Mononuclear cell (primary cell): ENCODE results near the gene ELOVL3. TPM values are rescaled to one million over a fixed set of nuclear protein-coding genes. Genes with fewer than 3 reads are reported as not detected.
"Not testable (repeated sequence)": the region's sequence is repeated elsewhere in the genome, so short reads cannot be mapped to it uniquely, and the experiment has no call there.

Experiments used
- H3K27me3 ChIP-seq: 2 replicates; pipeline ENCODE4 v1.6.0; 2011; ENCODE audit warnings: low read length, control low read depth; ENCODE audit not compliant: insufficient read depth
- H3K4me1 ChIP-seq: 2 replicates; pipeline ENCODE4 v1.5.1; 2011; ENCODE audit warnings: mild to moderate bottlenecking, low read length, control low read depth; ENCODE audit not compliant: insufficient read depth
- H3K4me3 ChIP-seq: 2 replicates; pipeline ENCODE4 v1.5.1; 2011; ENCODE audit warnings: mild to moderate bottlenecking, low read length, moderate library complexity
- H3K9me3 ChIP-seq: 2 replicates; pipeline ENCODE4 v1.5.1; 2011; ENCODE audit warnings: low read depth, mild to moderate bottlenecking, control low read depth, low read length
- total RNA-seq: library from RNA; depleted of rRNA; stranded (reverse); fragments of >200 nt; gene quantifications from one replicate; pipeline ENCODE4 v1.2.3, GENCODE V29; 2012

ELOVL3 gene
- total RNA-seq, 1 donor: not detected

DNA sequence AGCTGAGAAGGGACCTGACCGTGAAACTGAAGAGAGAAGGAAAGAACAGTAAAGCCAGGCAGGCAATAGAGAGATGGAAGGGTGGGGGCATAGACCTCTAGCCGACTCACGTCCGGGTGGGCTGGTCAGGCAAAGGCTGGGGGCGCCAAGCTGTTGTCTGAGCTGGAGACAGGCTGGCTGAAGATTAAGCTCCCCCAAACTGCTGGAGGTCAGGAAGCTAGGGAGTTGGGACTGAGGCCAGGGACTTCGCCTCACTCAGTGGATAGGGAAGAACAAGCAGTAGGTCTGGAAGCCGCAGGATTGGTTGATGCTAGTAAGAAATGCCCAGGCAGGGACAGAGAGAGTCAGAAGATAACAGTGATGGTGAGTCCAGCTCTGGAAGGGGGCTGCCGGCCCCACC is 9.9 kb downstream of the ELOVL3 start:
- Histone ChIP-seq H3K4me1 (peaks cover 14% of the 10 kb centered on the region), H3K4me3 (no peak overlapping the region), H3K27me3 (peaks cover 51% of the 10 kb centered on the region), H3K9me3 (no peaks in the 10 kb centered on the region)

DNA sequence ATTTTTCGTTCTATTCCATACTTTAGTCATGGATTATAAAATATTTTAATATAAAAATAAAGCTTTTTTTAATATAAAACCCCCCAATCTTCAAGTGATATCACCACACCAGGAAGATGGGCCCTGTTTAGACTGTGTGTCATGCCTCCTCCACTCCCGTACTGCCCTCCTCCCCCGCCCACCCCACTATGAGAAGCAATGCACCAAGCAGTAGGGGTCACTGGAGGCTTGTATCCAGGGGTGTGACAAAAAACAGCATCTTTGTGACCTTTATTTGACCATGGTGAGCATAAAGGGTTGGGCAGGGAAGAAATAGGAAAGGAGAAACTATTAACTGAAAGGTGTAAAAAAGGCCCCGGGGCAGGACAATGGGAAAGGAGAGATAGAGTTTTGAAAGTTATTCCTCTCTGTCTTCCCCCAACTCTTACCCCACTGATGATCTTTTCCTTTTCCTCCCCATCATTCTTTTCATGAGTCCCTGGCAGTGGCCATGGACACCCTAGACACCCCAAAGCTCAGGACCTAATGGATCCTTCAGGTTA is 11.7 kb downstream of the ELOVL3 start:
- Histone ChIP-seq H3K4me3 (no peak overlapping the region), H3K27me3 (peaks cover 56% of the 10 kb centered on the region), H3K4me1 (peaks cover 19% of the 10 kb centered on the region), H3K9me3 (no peaks in the 10 kb centered on the region)

DNA sequence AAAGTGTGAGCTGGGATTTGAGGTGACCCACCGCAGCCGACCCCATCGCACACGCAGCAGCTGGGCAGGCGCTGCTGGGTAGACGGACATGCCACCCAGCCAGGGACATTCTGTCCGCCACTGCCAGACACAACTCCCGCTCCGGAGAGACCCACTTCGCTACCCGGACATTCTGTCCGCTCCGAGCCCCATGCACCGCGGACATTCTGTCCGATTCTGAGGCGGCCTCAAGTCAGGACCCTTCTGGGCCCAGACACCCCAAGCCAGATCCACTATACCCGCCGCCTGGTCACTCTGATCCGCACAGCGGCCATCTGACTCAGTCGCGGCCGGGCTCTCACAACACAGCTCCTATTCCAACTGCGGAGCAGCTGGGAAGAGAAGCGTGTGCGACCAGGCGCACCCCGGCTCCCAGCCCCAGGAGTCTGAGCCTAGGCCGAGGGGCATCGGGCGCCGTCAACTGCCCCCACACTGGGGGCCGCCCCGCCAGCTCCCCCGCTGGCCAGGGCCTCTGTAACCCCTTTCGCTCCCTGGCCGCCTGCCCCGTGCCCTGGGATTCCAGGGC is 14.4 kb downstream of the ELOVL3 start:
- H3K9me3 ChIP-seq: no peaks in the 10 kb centered on the region
- peaks cover 27% of the 10 kb centered on the region for H3K4me1 ChIP-seq
- peaks cover 47% of the 10 kb centered on the region for H3K27me3 ChIP-seq
- no peak overlapping the region for H3K4me3 ChIP-seq

DNA sequence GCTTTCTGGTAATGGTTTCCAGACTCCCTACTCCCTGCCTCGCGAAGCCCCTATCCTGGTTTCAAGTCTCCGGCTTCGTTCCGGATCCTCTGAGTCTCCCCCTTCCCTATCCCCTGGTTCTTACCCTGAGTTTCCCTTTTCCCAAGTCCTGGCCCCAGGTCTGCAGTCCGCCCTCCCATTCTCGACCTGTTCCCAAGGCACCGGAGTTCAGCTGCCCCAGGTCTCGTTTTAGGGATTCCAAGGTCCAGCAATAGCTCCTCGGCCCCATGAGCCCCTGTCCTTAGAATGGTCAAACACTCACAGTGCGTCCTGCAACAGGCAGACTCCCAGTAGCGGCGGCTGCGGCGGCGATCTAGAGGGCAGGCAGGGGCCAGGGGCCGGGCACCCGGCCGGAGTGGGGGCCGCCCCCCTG is 14.9 kb downstream of the ELOVL3 start:
- Histone ChIP-seq H3K9me3 (no peaks in the 10 kb centered on the region), H3K27me3 (peaks cover 44% of the 10 kb centered on the region), H3K4me1 (peaks cover 30% of the 10 kb centered on the region), H3K4me3 (no peak overlapping the region)

DNA sequence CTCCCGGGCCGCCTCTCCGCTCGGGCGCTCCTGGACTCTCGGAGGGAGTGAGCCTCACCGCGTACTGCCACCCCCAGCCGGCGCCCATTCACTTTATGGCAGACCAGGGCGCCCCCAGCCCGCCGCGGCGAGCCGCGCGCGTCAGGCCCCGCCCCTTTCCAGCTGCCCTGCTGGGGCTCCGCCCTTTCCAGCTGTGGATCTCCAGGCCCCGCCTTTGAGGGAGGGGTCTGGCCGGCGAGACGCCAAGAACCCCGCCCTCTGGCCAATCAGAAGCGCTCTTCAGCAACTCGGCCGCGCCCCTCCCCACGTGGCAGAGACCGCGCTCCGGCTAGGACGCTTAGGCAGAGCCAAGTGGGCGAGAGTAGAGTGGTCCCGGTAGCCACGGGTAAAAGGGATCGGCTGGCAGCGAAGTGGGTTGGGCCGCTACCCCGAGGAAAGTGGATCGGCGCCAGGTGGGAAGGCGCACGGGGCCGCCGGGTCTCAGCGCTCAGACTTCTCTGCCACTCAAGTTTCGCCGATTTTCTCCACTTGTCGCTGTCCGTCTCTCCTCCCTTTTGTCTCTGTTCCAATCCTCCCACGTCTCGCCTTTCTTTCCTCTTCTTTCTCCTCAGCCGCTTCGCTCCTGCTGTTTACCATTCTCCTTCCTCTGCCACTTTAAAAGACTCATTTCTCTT is 15.5 kb downstream of the ELOVL3 start, which contains the start of gene PITX3:
PITX3 (minus strand) TSS at position 69 of the 674 bp plus-strand sequence. CDS start 9,432 bp downstream, outside the sequence.
- Histone ChIP-seq H3K9me3 (no peaks in the 10 kb centered on the region), H3K27me3 (peaks cover 44% of the 10 kb centered on the region), H3K4me1 (peaks cover 35% of the 10 kb centered on the region)

DNA sequence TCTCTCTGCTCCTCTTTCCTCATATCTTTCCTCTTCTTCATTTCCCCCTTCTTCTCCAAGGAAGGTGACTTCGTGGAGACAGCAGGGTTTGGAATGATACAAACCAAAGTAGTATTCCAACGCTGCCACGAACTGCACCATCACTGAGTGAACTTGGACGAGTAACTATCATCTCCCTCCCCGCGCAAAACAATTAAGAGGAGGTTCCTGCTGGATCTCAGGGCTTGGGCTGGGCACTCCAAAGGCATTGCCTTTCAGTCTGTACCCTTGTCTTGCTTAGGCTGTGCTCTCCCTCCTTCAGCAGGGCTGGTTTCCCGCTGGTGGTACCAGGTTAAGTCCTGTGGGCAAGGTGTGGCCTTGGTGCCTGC is 16.0 kb downstream of the ELOVL3 start:
- Histone ChIP-seq H3K27me3 (peaks cover 44% of the 10 kb centered on the region), H3K4me3 (no peak overlapping the region), H3K9me3 (no peaks in the 10 kb centered on the region), H3K4me1 (peaks cover 41% of the 10 kb centered on the region)

More for the DNA sequence above, 15.5 kb downstream of the ELOVL3 start, which contains the start of gene PITX3:
- H3K4me3 ChIP-seq: peak within 1 kb of the TSS; percentile 15

DNA sequence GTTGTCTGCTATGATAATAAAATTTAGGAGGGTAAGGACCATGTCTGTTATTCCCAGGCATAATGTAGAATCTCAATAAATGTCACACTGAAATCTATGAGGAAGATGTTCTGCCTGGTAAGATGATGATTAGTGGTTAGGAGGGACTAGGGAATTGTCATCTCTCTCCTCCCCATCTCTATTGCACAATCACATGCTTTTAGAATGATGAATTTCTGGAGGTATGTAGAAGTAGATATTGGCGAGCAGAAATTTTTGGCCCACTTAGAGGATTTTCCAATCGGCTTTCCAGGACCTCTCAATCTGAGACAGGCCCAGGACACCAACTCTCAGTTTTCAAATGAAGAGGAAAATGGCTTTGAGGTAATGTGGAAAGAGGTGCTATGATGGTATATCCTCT is 17.2 kb downstream of the ELOVL3 start:
- Histone ChIP-seq H3K27me3 (peaks cover 38% of the 10 kb centered on the region), H3K4me1 (peaks cover 50% of the 10 kb centered on the region), H3K9me3 (no peaks in the 10 kb centered on the region), H3K4me3 (no peak overlapping the region)

DNA sequence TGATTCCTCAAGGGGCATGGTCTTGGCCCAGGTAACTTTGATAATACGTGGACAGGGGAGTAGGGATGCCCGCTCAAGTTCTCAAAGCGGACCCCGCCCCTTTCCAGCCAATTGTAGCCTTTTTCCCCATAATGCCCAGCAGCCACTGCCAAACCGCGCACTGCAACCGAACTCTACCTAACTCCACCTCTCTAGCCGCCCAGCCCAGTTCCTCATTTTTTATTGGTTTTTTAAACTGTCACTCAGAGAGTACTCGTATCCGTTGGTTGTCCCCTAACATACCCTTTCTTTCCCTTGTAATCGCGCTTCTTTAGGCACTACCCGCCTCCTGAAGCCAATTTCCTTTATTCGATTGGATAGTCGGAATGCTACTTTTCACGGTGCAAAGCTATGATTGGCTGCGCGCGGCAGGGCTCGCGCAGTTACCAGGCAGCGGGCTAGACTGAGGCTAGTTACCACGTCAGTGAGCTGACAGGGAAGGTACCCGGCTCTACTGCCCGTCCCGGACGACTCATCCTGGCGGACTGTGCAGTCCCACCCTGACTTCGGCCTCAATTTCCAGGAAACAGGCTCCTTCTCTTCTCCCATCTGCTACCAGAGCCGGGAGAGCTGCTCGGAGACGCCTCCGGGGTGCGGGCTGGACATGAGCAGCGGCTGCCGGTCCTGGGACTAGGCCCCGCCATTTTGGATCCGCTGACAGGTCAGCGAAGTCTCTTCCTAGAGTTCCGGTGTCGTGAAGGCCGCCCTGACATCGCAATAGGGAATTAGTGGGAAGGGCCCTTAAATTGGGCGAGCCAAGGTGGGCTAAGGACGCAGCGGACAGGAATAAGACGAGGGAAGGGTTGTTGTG is 19.2 kb downstream of the ELOVL3 start, which contains the start of gene GBF1:
GBF1 (plus strand) TSS at position 451 of the 850 bp plus-strand sequence. CDS start 13,407 bp downstream, outside the sequence.
- Histone ChIP-seq H3K4me3 (peak within 1 kb of the TSS; percentile 93), H3K27me3 (peaks cover 22% of the 10 kb centered on the region), H3K9me3 (no peaks in the 10 kb centered on the region), H3K4me1 (peaks cover 53% of the 10 kb centered on the region)

DNA sequence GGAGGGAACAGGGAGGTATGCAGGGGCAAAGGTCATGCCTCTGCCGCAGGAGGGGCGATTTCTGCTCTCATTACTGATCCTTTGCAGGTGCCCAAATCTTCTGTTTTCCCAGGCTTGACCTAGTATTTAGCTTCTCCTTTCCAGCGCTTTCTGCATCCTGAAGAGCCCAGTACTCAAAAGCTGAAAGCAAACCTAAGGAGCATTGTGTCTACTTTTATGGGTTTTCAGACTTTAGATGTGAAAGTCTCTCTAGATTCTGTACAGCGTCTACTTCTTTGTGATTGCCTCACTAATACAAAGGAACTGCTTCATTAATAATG is 19.8 kb downstream of the ELOVL3 start:
- H3K27me3 ChIP-seq: peaks cover 16% of the 10 kb centered on the region
- peaks cover 49% of the 10 kb centered on the region for H3K4me1 ChIP-seq
- no peaks in the 10 kb centered on the region for H3K9me3 ChIP-seq
- H3K4me3 ChIP-seq: peak overlapping the region; percentile 93

DNA sequence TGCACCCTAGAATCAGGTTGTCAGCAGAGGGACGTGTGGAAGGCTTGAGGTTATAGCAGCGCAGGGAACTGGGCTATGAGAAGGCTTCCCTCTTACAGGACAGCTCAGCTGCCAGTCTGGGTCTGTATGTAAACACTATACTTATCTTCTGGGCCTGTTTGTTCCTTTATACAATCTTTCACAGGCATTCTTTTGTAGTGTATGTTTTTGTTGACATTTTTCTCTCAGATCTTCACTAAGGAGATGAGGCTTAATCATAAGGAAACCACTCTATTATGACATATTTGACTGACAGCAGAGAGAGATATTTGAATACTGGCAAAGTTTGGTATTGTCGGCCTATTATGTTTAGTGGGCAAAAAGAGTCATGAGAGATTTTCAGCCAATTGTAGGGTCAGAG is 20.2 kb downstream of the ELOVL3 start:
- H3K4me3 ChIP-seq: peak overlapping the region; percentile 93
- peaks cover 46% of the 10 kb centered on the region for H3K4me1 ChIP-seq
- H3K9me3 ChIP-seq: no peaks in the 10 kb centered on the region
- H3K27me3 ChIP-seq: peaks cover 12% of the 10 kb centered on the region

DNA sequence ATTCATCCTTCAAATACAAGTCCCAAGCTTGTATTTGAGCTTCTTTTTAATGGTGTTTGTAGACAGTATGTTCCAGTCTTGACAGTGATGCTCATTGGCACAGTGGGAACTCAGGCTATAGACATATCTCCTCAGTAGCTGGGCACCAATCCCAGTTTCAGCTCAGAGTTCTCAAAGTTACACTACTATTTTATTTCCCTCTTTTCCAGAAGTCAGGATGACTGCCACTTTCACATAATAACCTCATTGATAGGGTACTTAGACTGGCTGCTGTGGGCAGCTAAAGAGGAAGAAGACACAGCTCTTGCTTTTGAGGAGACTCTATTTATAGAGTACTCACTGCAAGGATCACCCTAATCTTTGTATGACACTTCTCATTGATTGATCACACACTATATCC is 21.6 kb downstream of the ELOVL3 start:
- H3K4me1 ChIP-seq: peaks cover 34% of the 10 kb centered on the region
- H3K4me3 ChIP-seq: no peak overlapping the region
- no peaks in the 10 kb centered on the region for H3K27me3 ChIP-seq
- no peaks in the 10 kb centered on the region for H3K9me3 ChIP-seq

DNA sequence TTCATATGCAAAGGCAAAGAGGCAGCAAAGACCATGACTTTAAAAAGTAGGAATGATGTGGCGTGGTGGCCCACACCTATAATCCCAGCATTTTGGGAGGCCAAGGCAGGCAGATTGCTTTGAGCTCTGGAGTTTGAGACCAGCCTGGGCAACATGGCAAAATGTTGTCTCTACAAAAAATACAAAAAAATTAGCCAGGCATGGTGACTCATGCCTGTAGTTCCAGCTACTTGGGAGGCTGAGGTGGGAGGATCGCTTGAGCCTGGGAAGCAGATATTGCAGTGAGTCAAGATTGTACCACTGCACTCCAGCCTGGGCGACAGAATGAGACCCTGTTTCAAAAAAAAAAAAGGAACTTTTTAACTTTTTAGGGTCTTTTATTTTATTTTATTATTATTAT is 26.4 kb downstream of the ELOVL3 start:
- not testable (repeated sequence) for H3K27me3 ChIP-seq, H3K4me1 ChIP-seq, H3K9me3 ChIP-seq, H3K4me3 ChIP-seq

DNA sequence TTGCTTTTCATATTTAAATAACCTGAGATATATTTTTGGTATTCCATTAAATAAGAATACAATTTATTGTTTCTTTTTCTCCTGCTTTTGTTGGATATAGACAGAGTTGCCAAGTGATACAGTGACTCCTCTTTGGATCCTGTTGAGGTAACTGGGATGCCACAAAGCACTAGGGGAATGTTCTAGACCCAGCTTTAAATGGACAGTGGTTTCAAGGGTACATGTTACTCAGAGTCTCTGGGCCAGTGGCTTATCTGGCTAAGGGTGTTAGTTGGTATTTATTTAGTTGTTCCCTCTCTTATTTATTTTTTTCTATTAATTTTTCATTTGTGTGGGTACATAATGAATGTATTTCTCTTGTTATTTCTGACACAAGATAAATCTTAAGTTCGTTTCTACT is 28.3 kb downstream of the ELOVL3 start:
- Histone ChIP-seq H3K27me3 (no peaks in the 10 kb centered on the region), H3K4me3 (no peak overlapping the region), H3K9me3 (no peaks in the 10 kb centered on the region), H3K4me1 (no peaks in the 10 kb centered on the region)

DNA sequence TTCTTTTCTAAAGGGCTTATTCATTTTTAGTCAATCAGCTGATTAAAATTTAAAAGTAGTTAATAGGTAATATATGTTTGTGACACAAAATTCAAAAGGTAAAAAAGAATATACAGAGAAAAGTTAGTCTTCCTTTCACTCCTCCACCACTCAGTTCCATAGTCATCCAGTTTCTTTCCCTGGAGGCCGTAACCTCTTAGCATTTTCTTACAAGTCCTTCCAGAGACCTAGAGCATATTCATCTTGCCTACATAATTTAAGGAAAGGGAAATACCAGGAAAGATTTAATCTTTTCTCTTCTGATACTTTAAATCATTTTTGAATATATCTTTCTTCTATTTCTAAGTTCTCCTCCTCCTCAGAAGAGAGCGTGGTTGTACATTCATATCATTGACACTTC is 29.3 kb downstream of the ELOVL3 start:
- Histone ChIP-seq H3K9me3 (no peaks in the 10 kb centered on the region), H3K4me1 (no peaks in the 10 kb centered on the region), H3K27me3 (no peaks in the 10 kb centered on the region), H3K4me3 (no peak overlapping the region)

DNA sequence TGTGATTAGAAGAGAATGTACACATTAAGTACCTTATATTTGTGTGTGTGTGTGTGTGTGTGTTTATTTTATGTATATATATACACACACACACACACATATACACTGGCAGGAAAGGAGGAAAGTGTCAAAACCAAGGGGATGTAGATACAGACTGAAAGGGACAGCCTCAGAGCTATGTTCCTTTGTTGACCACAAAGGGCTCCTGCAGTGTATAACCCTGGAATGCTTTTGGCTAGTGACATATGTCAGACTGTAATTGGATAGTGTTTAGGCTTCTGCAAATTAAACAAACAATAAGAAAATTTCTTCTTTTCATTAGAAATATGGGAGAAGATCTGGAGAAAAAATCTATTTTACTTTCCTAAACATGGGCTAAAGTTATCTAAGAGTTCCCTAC is 35.1 kb downstream of the ELOVL3 start:
- no peak overlapping the region for H3K4me3 ChIP-seq
- H3K4me1 ChIP-seq: no peaks in the 10 kb centered on the region
- H3K9me3 ChIP-seq: no peaks in the 10 kb centered on the region
- no peaks in the 10 kb centered on the region for H3K27me3 ChIP-seq
